ENCODE results near the gene PRICKLE1.

PRICKLE1 gene

GRCh38 chr12:42462486-42462885 is 127.1 kb downstream of the PRICKLE1 start:
- TF ChIP-seq SIN3A (IDR thresholded peaks at IDR 0.05; ENCODE audit: borderline replicate concordance, insufficient read depth, low read length) (no peak), REST (IDR thresholded peaks at IDR 0.05; ENCODE audit: insufficient read depth in 1 of 2, low read depth in 2 of 2, low read length in 2 of 2) (no peak), POLR2AphosphoS5 (IDR thresholded peaks at IDR 0.05; ENCODE audit: low read depth, low read length) (no peak), TAF1 (IDR thresholded peaks at IDR 0.05; ENCODE audit: borderline replicate concordance, insufficient read depth, low read length) (no peak), FOXP2 (optimal IDR thresholded peaks at IDR 0.05; ENCODE audit: borderline replicate concordance, extremely low read depth, extremely low read length, insufficient read depth) (no peak)

DNA sequence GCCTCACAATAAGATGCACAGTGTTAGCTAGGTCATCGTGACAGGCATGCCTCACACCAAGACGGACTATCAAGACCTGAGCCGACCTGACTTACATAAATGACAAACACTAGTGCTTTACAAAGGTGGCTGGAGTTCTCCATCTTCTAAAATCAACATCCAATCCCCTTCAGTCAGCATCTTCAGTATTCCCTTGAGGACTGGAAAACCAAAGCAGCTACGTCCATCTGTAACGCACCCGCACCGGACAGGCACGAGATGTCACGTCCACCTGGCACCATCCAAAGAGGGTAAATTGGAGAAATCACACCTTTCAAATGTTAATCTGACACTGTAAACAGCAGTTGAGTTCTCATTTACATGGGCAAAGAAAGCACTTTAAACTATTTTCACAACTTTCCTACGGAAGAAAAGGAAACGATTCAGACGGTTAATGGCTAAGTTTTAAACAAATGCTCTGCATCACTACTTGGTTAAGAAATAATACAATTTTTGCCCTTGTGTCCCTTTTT is 130.2 kb downstream of the PRICKLE1 start:
- TF ChIP-seq FOXP2 (optimal IDR thresholded peaks at IDR 0.05; ENCODE audit: borderline replicate concordance, extremely low read depth, extremely low read length, insufficient read depth): no peak
- TF ChIP-seq TAF1 (IDR thresholded peaks at IDR 0.05; ENCODE audit: borderline replicate concordance, insufficient read depth, low read length): no peak
- TF ChIP-seq SIN3A (IDR thresholded peaks at IDR 0.05; ENCODE audit: borderline replicate concordance, insufficient read depth, low read length): no peak
- no peak for TF ChIP-seq REST (IDR thresholded peaks at IDR 0.05; ENCODE audit: insufficient read depth in 1 of 2, low read depth in 2 of 2, low read length in 2 of 2)
- TF ChIP-seq POLR2AphosphoS5 (IDR thresholded peaks at IDR 0.05; ENCODE audit: low read depth, low read length): no peak

- TF ChIP-seq FOXP2 (optimal IDR thresholded peaks at IDR 0.05; ENCODE audit: borderline replicate concordance, extremely low read depth, extremely low read length, insufficient read depth): no peak
- no peak for TF ChIP-seq POLR2AphosphoS5 (IDR thresholded peaks at IDR 0.05; ENCODE audit: low read depth, low read length)
- TF ChIP-seq SIN3A (IDR thresholded peaks at IDR 0.05; ENCODE audit: borderline replicate concordance, insufficient read depth, low read length): no peak
- TF ChIP-seq TAF1 (IDR thresholded peaks at IDR 0.05; ENCODE audit: borderline replicate concordance, insufficient read depth, low read length): no peak
- TF ChIP-seq REST (IDR thresholded peaks at IDR 0.05; ENCODE audit: insufficient read depth in 1 of 2, low read depth in 2 of 2, low read length in 2 of 2): no peak
These were observed 131.0 kb downstream of the PRICKLE1 start for GRCh38 chr12:42458575-42458974.

DNA sequence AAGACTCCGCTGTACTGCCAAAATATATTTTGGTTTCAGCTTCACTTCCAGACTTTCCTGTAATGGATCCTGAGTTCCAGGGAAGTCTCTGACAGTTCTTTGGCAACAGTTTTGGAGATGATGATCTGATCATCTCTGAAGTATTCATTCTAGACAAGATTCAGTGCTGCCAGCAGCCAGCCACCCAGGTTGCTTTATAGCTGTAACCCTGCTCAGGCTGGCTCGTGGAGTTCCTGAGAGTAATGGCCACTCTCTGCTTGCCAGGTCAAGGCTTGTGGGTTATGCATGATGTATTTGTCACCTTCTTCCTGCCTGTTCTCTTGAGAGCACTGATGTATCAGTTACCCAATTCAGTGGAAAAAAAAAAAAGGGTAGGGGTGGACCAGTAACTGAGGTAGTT is 139.3 kb downstream of the PRICKLE1 start:
- TF ChIP-seq REST (IDR thresholded peaks at IDR 0.05; ENCODE audit: insufficient read depth in 1 of 2, low read depth in 2 of 2, low read length in 2 of 2) (no peak), TAF1 (IDR thresholded peaks at IDR 0.05; ENCODE audit: borderline replicate concordance, insufficient read depth, low read length) (no peak), POLR2AphosphoS5 (IDR thresholded peaks at IDR 0.05; ENCODE audit: low read depth, low read length) (no peak)

DNA sequence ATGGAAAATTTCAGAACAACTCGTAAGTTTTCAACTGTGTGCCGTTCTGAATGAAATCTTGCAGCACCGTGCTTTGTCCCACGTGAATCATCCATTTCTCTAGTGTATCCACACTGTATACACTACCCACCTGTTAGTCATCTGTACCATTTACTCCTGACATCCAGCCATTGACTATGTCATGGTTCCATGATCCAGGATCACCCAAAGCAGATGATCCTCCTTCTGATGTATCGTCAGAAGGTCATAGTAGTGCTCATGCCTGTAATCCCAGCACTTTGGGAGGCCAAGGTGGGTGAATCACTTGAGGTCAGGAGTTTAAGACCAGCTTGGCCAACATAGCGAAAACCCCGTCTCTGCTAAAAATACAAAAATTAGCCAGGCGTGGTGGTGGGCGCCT is 140.7 kb downstream of the PRICKLE1 start:
- TF ChIP-seq SIN3A (IDR thresholded peaks at IDR 0.05; ENCODE audit: borderline replicate concordance, insufficient read depth, low read length): no peak
- TF ChIP-seq REST (IDR thresholded peaks at IDR 0.05; ENCODE audit: insufficient read depth in 1 of 2, low read depth in 2 of 2, low read length in 2 of 2): no peak
- TF ChIP-seq POLR2AphosphoS5 (IDR thresholded peaks at IDR 0.05; ENCODE audit: low read depth, low read length): no peak
- TF ChIP-seq FOXP2 (optimal IDR thresholded peaks at IDR 0.05; ENCODE audit: borderline replicate concordance, extremely low read depth, extremely low read length, insufficient read depth): no peak
- TF ChIP-seq TAF1 (IDR thresholded peaks at IDR 0.05; ENCODE audit: borderline replicate concordance, insufficient read depth, low read length): no peak
